HepG2 (cell line): ENCODE measurements around the gene COG1. TPM values are rescaled to one million over a fixed set of nuclear protein-coding genes. Genes with fewer than 3 reads are reported as not detected.

Experiments
- ATAC-seq: fragments of 200-7000 bp; cut with Tn5 transposase; 3 replicates; pipeline ENCODE4 v1.9.1; 2020; ENCODE audit warnings: mild to moderate bottlenecking, moderate library complexity
- BruUV-seq: library from RNA; stranded (reverse); fragments of 400-500 nt; replicated peaks from 2 replicates; lab custom pipeline; 2021; lab: Mats Ljungman, UMichigan
- CTCF ChIA-PET: fragments of 300-600 bp; formaldehyde crosslinking; extraction: SDS; loops from one replicate; lab custom pipeline; 2021; ENCODE audit warnings: low total read pairs, inconsistent platforms, low intra/inter-chr PET ratio; lab: Yijun Ruan, JAX
- POLR2A ChIA-PET: fragments of 350-600 bp; sonication (Branson Sonifier 250); formaldehyde crosslinking; loops from one replicate; lab custom pipeline; 2020; ENCODE audit warnings: antibody characterized with exemption, inconsistent platforms; lab: Yijun Ruan, JAX
- DNase-seq: peaks from one replicate; pipeline ENCODE4 v3.0.0-alpha.2; 2015; ENCODE audit warnings: low spot score
- FAIRE-seq: peaks from 3 replicates; lab custom pipeline; 2011; peaks lifted over from hg19 to GRCh38; lab: Jason Lieb, UNC
- H2AFZ ChIP-seq: one replicate; pipeline ENCODE4 v1.6.1; 2011; ENCODE audit warnings: low read length, inconsistent platforms
- H3K27ac ChIP-seq: fragments of 300-600 bp; 3 replicates; pipeline ENCODE4 v1.8.0; 2011; ENCODE audit warnings: mixed run types, mild to moderate bottlenecking, mixed read lengths, low read length, inconsistent platforms; ENCODE audit not compliant: insufficient read depth; ENCODE audit errors: extremely low read length
- H3K27me3 ChIP-seq, 2 experiments: fragments of 200-600 bp in 1 of 2; 2 replicates in 1 of 2; 3 replicates in 1 of 2; pipeline versions ENCODE4 v1.6.0 to v1.8.0; 2011; ENCODE audit warnings: low read length in 2 of 2, mild to moderate bottlenecking in 2 of 2, moderate library complexity in 2 of 2, inconsistent platforms in 1 of 2; ENCODE audit not compliant: insufficient read depth in 2 of 2, control insufficient read depth in 1 of 2
- H3K36me3 ChIP-seq, 2 experiments: fragments of 200-600 bp in 1 of 2; replicated peaks in 1 of 2; 2 replicates in 1 of 2; 3 replicates in 1 of 2; pipeline versions ENCODE4 v1.5.1 to v1.8.0; 2011; ENCODE audit warnings: low read length in 2 of 2, inconsistent platforms in 1 of 2; ENCODE audit not compliant: insufficient read depth in 2 of 2, control insufficient read depth in 1 of 2
- H3K4me1 ChIP-seq: 2 replicates; pipeline ENCODE4 v1.5.1; 2012; ENCODE audit warnings: low read length, inconsistent platforms; ENCODE audit not compliant: insufficient read depth
- H3K4me2 ChIP-seq: 2 replicates; pipeline ENCODE4 v1.6.0; 2011; ENCODE audit warnings: low read depth, low read length, inconsistent platforms
- H3K4me3 ChIP-seq, 3 experiments: fragments of 200-600 bp in 1 of 3; sonication (generic), shearing (Covaris generic) in 1 of 3; replicated peaks in 1 of 3; 2 replicates each; pipeline ENCODE4 v1.5.1; 2011 to 2016; ENCODE audit warnings: low read length in 3 of 3, inconsistent platforms in 2 of 3, low read depth in 2 of 3, mild to moderate bottlenecking in 2 of 3, control low read depth in 1 of 3, mixed read lengths in 1 of 3; ENCODE audit not compliant: insufficient read depth in 1 of 3
- H3K79me2 ChIP-seq: one replicate; pipeline ENCODE4 v1.6.1; 2011; ENCODE audit warnings: low read length, inconsistent platforms; ENCODE audit not compliant: insufficient read depth
- H3K9ac ChIP-seq: 2 replicates; pipeline ENCODE4 v1.6.0; 2011; ENCODE audit warnings: mild to moderate bottlenecking, low read depth, low read length, inconsistent platforms; ENCODE audit not compliant: insufficient read depth
- H3K9me3 ChIP-seq: 2 replicates; pipeline ENCODE4 v1.5.1; 2012; ENCODE audit warnings: mild to moderate bottlenecking, low read length
- H4K20me1 ChIP-seq: 2 replicates; pipeline ENCODE4 v1.6.0; 2011; ENCODE audit warnings: inconsistent platforms, mild to moderate bottlenecking, low read length, moderate library complexity; ENCODE audit not compliant: insufficient read depth
- ARID5B ChIP-seq: IDR thresholded peaks from 2 replicates; pipeline ENCODE4 v1.4.0; 2020; ENCODE audit warnings: mild to moderate bottlenecking, missing genetic modification reagents
- CBX2 ChIP-seq, 2 experiments: fragments of 200-600 bp in 1 of 2; sonication (generic); formaldehyde crosslinking in 1 of 2; IDR thresholded peaks; 2 replicates each; pipeline versions ENCODE4 v1.7.0 to v1.8.1; 2018 to 2022; ENCODE audit warnings: low read depth in 2 of 2, low read length in 1 of 2, mild to moderate bottlenecking in 1 of 2, missing genetic modification reagents in 1 of 2
- ELF4 ChIP-seq: sonication (generic); formaldehyde crosslinking; IDR thresholded peaks from 2 replicates; pipeline ENCODE4 v1.5.0; 2020; ENCODE audit warnings: missing genetic modification reagents, mild to moderate bottlenecking, moderate library complexity, borderline replicate concordance
- MED1 ChIP-seq: sonication (generic); formaldehyde crosslinking; IDR thresholded peaks from 2 replicates; pipeline ENCODE4 v1.4.0; 2020; ENCODE audit warnings: missing genetic modification reagents
- PAF1 ChIP-seq: IDR thresholded peaks from 2 replicates; pipeline ENCODE4 v1.6.1; 2016; ENCODE audit warnings: missing genetic modification reagents, missing compliant biosample characterization
- RBM22 ChIP-seq: fragments of 200-400 bp; formaldehyde crosslinking; optimal IDR thresholded peaks from 2 replicates; pipeline ENCODE3; 2017; ENCODE audit warnings: mild to moderate bottlenecking, low read length, moderate library complexity
- RFX3 ChIP-seq: IDR thresholded peaks from 2 replicates; pipeline ENCODE4 v1.6.1; 2016; ENCODE audit warnings: missing biosample characterization, missing genetic modification reagents
- RFXAP ChIP-seq: sonication (generic); formaldehyde crosslinking; IDR thresholded peaks from 2 replicates; pipeline ENCODE4 v1.4.0; 2020; ENCODE audit warnings: missing genetic modification reagents, borderline replicate concordance
- SP5 ChIP-seq: IDR thresholded peaks from 2 replicates; pipeline ENCODE4 v1.6.1; 2016; ENCODE audit warnings: low read depth, borderline replicate concordance
- YEATS4 ChIP-seq: sonication (generic); formaldehyde crosslinking; IDR thresholded peaks from 2 replicates; pipeline ENCODE4 v1.4.0; 2020; ENCODE audit warnings: missing genetic modification reagents, borderline replicate concordance
- ZNF256 ChIP-seq: sonication (generic); formaldehyde crosslinking; conservative IDR thresholded peaks from 2 replicates; pipeline ENCODE4 v1.4.0; 2020; ENCODE audit warnings: missing genetic modification reagents
- ZNF44 ChIP-seq: sonication (generic); formaldehyde crosslinking; IDR thresholded peaks from 2 replicates; pipeline ENCODE4 v1.5.1; 2020; ENCODE audit warnings: mild to moderate bottlenecking, missing genetic modification reagents
- ZNF503 ChIP-seq: sonication (generic); formaldehyde crosslinking; IDR thresholded peaks from 2 replicates; pipeline ENCODE4 v1.4.0; 2020; ENCODE audit warnings: missing genetic modification reagents
- ZNF549 ChIP-seq: sonication (generic); formaldehyde crosslinking; IDR thresholded peaks from 2 replicates; pipeline ENCODE4 v1.5.0; 2020; ENCODE audit warnings: missing genetic modification reagents
- ZNF615 ChIP-seq: sonication (generic); formaldehyde crosslinking; IDR thresholded peaks from 2 replicates; pipeline ENCODE4 v1.5.0; 2020; ENCODE audit warnings: mild to moderate bottlenecking, missing genetic modification reagents, borderline replicate concordance
- ZNF652 ChIP-seq: IDR thresholded peaks from 2 replicates; pipeline ENCODE4 v1.6.1; 2016; ENCODE audit warnings: low read depth, borderline replicate concordance
- ZNF777 ChIP-seq: sonication (generic); formaldehyde crosslinking; IDR thresholded peaks from 2 replicates; pipeline ENCODE4 v1.4.0; 2020; ENCODE audit warnings: missing genetic modification reagents
- ZNF816 ChIP-seq: sonication (generic); formaldehyde crosslinking; IDR thresholded peaks from 2 replicates; pipeline ENCODE4 v1.8.0; 2022; ENCODE audit warnings: missing genetic modification reagents, mild to moderate bottlenecking, borderline replicate concordance
- WGBS: methylation state at CpG from one replicate; pipeline ENCODE4 v1.1.6; 2017; ENCODE audit warnings: low lambda C conversion rate; 5-methylcytosine and 5-hydroxymethylcytosine counted together
- in situ Hi-C: cut with HindIII; loops from 2 replicates; pipeline ENCODE4 v1.10.0; 2017; ENCODE audit warnings: low pct_unique_long_range_greater_than_20kb; ENCODE audit not compliant: extremely low pct_ligation_motif_present
- intact Hi-C: fragments of 100-400 bp; cut with micrococcal nuclease; formaldehyde crosslinking; loops from one replicate; pipeline ENCODE4 v1.10.0; 2022; ENCODE audit not compliant: unreplicated experiment
- polyA plus RNA-seq, 8 experiments: library from polyadenylated mRNA; depleted of rRNA in 3 of 8; stranded (reverse) in 7 of 8; unstranded in 1 of 8; fragments of >200 nt; fragmentation: Illumina TruSeq in 4 of 8; extraction: Trizol in 4 of 8; gene quantifications; 2 replicates each; pipeline versions ENCODE4 v1.2.1 to v1.2.3, GENCODE V29; 2011 to 2016; ENCODE audit warnings: low read depth in 4 of 8, missing spikeins in 1 of 8, mixed read lengths in 1 of 8; ENCODE audit not compliant: insufficient read depth in 1 of 8
- total RNA-seq, 5 experiments: library from RNA; depleted of rRNA; stranded (reverse); fragments of >200 nt; fragmentation: Illumina TruSeq; extraction: Trizol; gene quantifications; 2 replicates each; pipeline ENCODE4 v1.2.3, GENCODE V29; 2016; ENCODE audit warnings: low read depth in 1 of 5

The COG1 gene
- total and polyA plus RNA-seq, 2 of the 13 experiments (the other 11 are each of a cell fraction or from before 2014, with no cell fraction given), result 36.6 to 39.7 TPM

GRCh38 chr17:73203788-73204479 is 11.1 kb downstream of the COG1 start:
- 27% methylated on average over 10 of the region's 10 CpGs for WGBS
- CTCF ChIA-PET, result no interaction called here
- peaks cover 25 to 66% of the 10 kb centered on the region in 2 experiments for H3K36me3 ChIP-seq
- intact Hi-C loops, result loop anchor here (5.0 kb wide), 3 partner anchors 108 to 612 kb away; partner anchors contain the start of gene CDC42EP4
- H2AFZ ChIP-seq, result no peak overlapping the region
- H4K20me1 ChIP-seq, result peaks cover 3% of the 10 kb centered on the region; the same call in 1 of the 2 replicates
- H3K79me2 ChIP-seq, result peaks cover 12% of the 10 kb centered on the region
- peak overlapping the region; percentile 57 for H3K9ac ChIP-seq
- ATAC-seq (peak; percentile 54), FAIRE-seq (peak; percentile 34), DNase-seq (peak; percentile 81)
- POLR2A ChIA-PET, result interaction anchor here (0.7 to 4.4 kb wide), 7 partner anchors 10 to 712 kb away, joined by 3 to 47 read pairs (median 4); partner anchors contain the start of gene CDC42EP4
- H3K4me3 ChIP-seq, result peak overlapping the region; percentile 1 to 36 (median 2); a peak in 2 of 6 replicates
- H3K4me1 ChIP-seq, result peaks cover 70% of the 10 kb centered on the region
- H3K4me2 ChIP-seq, result peak overlapping the region; percentile 67
- peak overlapping the region; percentile 83 for H3K27ac ChIP-seq
- H3K9me3 ChIP-seq, result no peaks in the 10 kb centered on the region
- H3K27me3 ChIP-seq, result no peaks in the 10 kb centered on the region
- in situ Hi-C loops, result no loop called here
- BruUV-seq, result TSS peak; percentile 24
- TF ChIP-seq ELF4 (CRISPR knock-in tag) (0 out of 2 replicates have a peak, but pooled peaks have one; percentile 43), YEATS4 (CRISPR knock-in tag) (peak; percentile 42; the same call in 1 of the 2 replicates), ARID5B (CRISPR knock-in tag) (peak; percentile 38; the same call in 1 of the 2 replicates), RBM22 (peak; percentile 37), ZNF256 (CRISPR knock-in tag) (no peak), ZNF549 (no peak), ZNF652 (CRISPR knock-in tag) (peak; percentile 21; the same call in 1 of the 2 replicates), MED1 (peak; percentile 47), ZNF615 (CRISPR knock-in tag) (0 out of 2 replicates have a peak, but pooled peaks have one; percentile 14), SP5 (CRISPR knock-in tag) (0 out of 2 replicates have a peak, but pooled peaks have one; percentile 4), ZNF503 (CRISPR knock-in tag) (peak; percentile 13; the same call in 1 of the 2 replicates), ZNF44 (CRISPR knock-in tag) (0 out of 2 replicates have a peak, but pooled peaks have one; percentile 26), ZNF777 (CRISPR knock-in tag) (no peak), RFXAP (CRISPR knock-in tag) (0 out of 2 replicates have a peak, but pooled peaks have one; percentile 49), ZNF816 (no peak), CBX2 (IDR thresholded peaks at IDR 0.05; ENCODE audit: low read depth, low read length) (no peak), CBX2 (CRISPR knock-in tag; IDR thresholded peaks at IDR 0.05; ENCODE audit: low read depth) (no peak), RFX3 (0 out of 2 replicates have a peak, but pooled peaks have one; percentile 31), PAF1 (CRISPR knock-in tag) (no peak)
